Left ventricle myocardium inferior (tissue), 1 donor: ENCODE data around the gene HOXD10. TPM values are rescaled to one million over a fixed set of nuclear protein-coding genes. Genes with fewer than 3 reads are reported as not detected.

Experiments
- DNase-seq: peaks from one replicate; pipeline ENCODE4 v3.0.0-alpha.2; 2020
- H3K27ac ChIP-seq: fragments of 200-600 bp; replicated peaks from 2 replicates; pipeline ENCODE4 v1.8.0; 2021
- H3K27me3 ChIP-seq: fragments of 200-600 bp; 2 replicates; pipeline ENCODE4 v1.8.0; 2021; ENCODE audit warnings: low read depth
- H3K36me3 ChIP-seq: fragments of 200-600 bp; 2 replicates; pipeline ENCODE4 v1.8.0; 2021
- H3K4me1 ChIP-seq: fragments of 200-600 bp; 2 replicates; pipeline ENCODE4 v1.8.0; 2021
- H3K4me3 ChIP-seq: fragments of 200-600 bp; 2 replicates; pipeline ENCODE4 v1.8.0; 2021; ENCODE audit warnings: mild to moderate bottlenecking, moderate library complexity
- H3K9me3 ChIP-seq: fragments of 200-600 bp; replicated peaks from 2 replicates; pipeline ENCODE4 v1.8.0; 2021
- intact Hi-C: fragments of 100-400 bp; cut with micrococcal nuclease; formaldehyde crosslinking; loops from one replicate; pipeline ENCODE4 v1.11.0; 2022
- microRNA-seq: library from miRNA; unstranded; fragments of <30 nt; microRNA quantifications from one replicate; pipeline ENCODE4 v1.2.0, GENCODE V29; 2020
- total RNA-seq: library from RNA; stranded (reverse); fragmentation: NEBNext Ultra II Directional; extraction: Animal tissue kit (Norgen Biotek cat#: 25700); gene quantifications from one replicate; pipeline ENCODE4 v1.2.1, GENCODE V29; 2021
- TF ChIP-seq, protein P1 (sequence below): fragments of 200-600 bp; IDR thresholded peaks from 2 replicates; pipeline ENCODE4 v1.8.0; 2021; ENCODE audit warnings: antibody characterized with exemption, mild to moderate bottlenecking, borderline replicate concordance
- donor health status: DM: no; HTN: yes; CAD: no; lungs with severe emphysema.

The HOXD10 gene
- total RNA-seq, 1 donor from 2014 or later = not detected

GRCh38 chr2:176165370-176166050 lies 48.9 kb downstream of the HOXD10 start:
- Histone ChIP-seq H3K4me1 (peaks cover 12% of the 10 kb centered on the region), H3K27me3 (peaks cover 100% of the 10 kb centered on the region), H3K4me3 (peak overlapping the region; percentile 2), H3K27ac (no peak overlapping the region), H3K9me3 (no peaks in the 10 kb centered on the region), H3K36me3 (no peaks in the 10 kb centered on the region)
- no peak for DNase-seq
- intact Hi-C loops = no loop called here
- TF ChIP-seq, protein P1, sequence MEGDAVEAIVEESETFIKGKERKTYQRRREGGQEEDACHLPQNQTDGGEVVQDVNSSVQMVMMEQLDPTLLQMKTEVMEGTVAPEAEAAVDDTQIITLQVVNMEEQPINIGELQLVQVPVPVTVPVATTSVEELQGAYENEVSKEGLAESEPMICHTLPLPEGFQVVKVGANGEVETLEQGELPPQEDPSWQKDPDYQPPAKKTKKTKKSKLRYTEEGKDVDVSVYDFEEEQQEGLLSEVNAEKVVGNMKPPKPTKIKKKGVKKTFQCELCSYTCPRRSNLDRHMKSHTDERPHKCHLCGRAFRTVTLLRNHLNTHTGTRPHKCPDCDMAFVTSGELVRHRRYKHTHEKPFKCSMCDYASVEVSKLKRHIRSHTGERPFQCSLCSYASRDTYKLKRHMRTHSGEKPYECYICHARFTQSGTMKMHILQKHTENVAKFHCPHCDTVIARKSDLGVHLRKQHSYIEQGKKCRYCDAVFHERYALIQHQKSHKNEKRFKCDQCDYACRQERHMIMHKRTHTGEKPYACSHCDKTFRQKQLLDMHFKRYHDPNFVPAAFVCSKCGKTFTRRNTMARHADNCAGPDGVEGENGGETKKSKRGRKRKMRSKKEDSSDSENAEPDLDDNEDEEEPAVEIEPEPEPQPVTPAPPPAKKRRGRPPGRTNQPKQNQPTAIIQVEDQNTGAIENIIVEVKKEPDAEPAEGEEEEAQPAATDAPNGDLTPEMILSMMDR = no peak

DNA sequence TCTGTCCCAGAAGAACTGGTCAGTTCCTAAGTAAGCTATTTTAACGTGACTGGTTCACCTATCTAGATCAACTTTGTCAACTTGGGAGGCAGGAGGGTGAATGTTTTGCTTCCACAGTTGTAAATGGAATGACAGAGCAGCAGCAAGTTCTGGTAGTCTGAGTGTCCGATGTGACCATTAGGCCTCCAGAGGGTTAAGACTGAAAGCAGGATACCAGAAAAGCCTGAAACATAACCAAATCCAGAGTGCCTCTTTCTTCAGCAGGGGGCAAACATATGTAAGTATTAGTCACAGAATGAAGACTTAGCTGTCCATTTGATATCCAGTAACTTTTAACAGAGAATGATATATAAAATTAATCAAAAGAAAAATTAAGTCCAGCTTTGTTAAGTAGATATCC lies 49.7 kb downstream of the HOXD10 start:
- intact Hi-C loops = no loop called here
- TF ChIP-seq, protein P1 = no peak
- H3K4me1 ChIP-seq = peaks cover 10% of the 10 kb centered on the region
- H3K9me3 ChIP-seq = no peaks in the 10 kb centered on the region
- peaks cover 100% of the 10 kb centered on the region for H3K27me3 ChIP-seq
- H3K36me3 ChIP-seq = no peaks in the 10 kb centered on the region
- H3K4me3 ChIP-seq = no peak overlapping the region
- H3K27ac ChIP-seq = no peak overlapping the region
- no peak for DNase-seq

DNA sequence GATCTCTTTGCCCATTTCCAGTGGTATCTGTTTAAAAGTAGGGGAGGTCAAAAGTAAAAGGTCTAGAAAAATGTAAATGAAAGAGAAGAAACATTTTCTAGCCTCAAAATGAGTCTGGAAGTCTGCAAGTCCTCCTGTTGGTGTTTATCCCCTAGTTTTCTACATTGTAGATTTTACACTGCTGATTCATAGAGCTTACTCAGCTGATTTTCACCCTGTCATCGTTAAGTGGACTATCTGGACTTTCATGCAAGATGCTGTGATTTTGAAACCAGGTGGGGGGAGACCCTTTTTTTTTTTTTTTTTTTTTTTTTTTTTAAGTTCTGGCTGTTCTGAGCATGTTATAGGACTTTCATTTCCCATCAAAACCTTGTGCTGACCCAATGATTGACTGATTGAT lies 50.8 kb downstream of the HOXD10 start:
- peaks cover 100% of the 10 kb centered on the region for H3K27me3 ChIP-seq
- no peak overlapping the region for H3K27ac ChIP-seq
- TF ChIP-seq, protein P1 = no peak
- intact Hi-C loops = no loop called here
- H3K4me3 ChIP-seq = no peak overlapping the region
- no peak for DNase-seq
- H3K9me3 ChIP-seq = no peaks in the 10 kb centered on the region
- H3K4me1 ChIP-seq = peaks cover 21% of the 10 kb centered on the region
- no peaks in the 10 kb centered on the region for H3K36me3 ChIP-seq

DNA sequence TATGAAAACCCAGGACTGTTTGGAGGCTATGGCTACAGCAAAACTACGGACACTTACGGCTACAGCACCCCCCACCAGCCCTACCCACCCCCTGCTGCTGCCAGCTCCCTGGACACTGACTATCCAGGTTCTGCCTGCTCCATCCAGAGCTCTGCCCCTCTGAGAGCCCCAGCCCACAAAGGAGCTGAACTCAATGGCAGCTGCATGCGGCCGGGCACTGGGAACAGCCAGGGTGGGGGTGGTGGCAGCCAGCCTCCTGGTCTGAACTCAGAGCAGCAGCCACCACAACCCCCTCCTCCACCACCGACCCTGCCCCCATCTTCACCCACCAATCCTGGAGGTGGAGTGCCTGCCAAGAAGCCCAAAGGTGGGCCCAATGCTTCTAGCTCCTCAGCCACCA lies 52.6 kb downstream of the HOXD10 start:
- Histone ChIP-seq H3K9me3 (no peaks in the 10 kb centered on the region), H3K27me3 (peaks cover 100% of the 10 kb centered on the region), H3K27ac (no peak overlapping the region), H3K4me1 (peaks cover 21% of the 10 kb centered on the region), H3K4me3 (no peak overlapping the region), H3K36me3 (no peaks in the 10 kb centered on the region)
- TF ChIP-seq, protein P1 = no peak
- no peak for DNase-seq
- intact Hi-C loops = no loop called here

Small RNA genes lying within 50 kb of the gene (microRNA-seq; reads per million reads assigned to microRNA genes)
- gene MIR10B = 761 reads per million, percentile 82 among the genes with 10 or more reads in this experiment

Other genes starting within 250 kb of the HOXD10 start
- gene LNPK, start 114.5 kb upstream of the HOXD10 start, total RNA-seq = 42.3 TPM
- gene EVX2, start 32.8 kb upstream of the HOXD10 start, total RNA-seq = not detected
- not detected for gene HOXD13, start 24.1 kb upstream of the HOXD10 start, total RNA-seq
- not detected for gene HOXD12, start 17.0 kb upstream of the HOXD10 start, total RNA-seq
- gene HOXD11, start 9.5 kb upstream of the HOXD10 start, total RNA-seq = not detected
- 0.16 TPM for gene HOXD9, start 5.9 kb downstream of the HOXD10 start, total RNA-seq
- 0.14 TPM for gene HOXD8, start 12.9 kb downstream of the HOXD10 start, total RNA-seq
- not detected for gene HOXD4, start 34.8 kb downstream of the HOXD10 start, total RNA-seq
- not detected for gene HOXD3, start 40.5 kb downstream of the HOXD10 start, total RNA-seq
- not detected for gene HOXD1, start 71.9 kb downstream of the HOXD10 start, total RNA-seq
- gene MTX2, start 152.7 kb downstream of the HOXD10 start, total RNA-seq = 52.0 TPM